ENCODE data around the gene CTNNA1.
"Not testable (repeated sequence)": the region's sequence is repeated elsewhere in the genome, so short reads cannot be mapped to it uniquely, and the experiment has no call there.

DNA sequence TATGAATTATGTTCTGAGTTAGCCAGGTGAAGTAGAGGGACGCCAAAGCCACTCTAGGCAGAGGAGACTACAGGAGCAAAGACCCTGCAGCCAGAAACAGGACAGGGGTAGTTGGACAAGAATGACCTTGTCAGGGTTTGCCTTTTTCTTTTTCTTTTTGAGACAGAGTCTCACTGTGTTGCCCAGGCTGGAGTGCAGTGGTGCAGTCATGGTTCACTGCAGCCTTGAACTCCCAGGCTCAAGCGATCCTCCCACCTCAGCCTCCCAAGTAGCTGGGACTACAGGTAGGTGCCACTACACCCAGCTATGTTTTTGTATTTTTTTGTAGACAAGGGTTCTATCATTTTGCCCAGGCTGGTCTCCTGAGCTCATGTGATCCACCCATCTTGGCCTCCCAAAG is 1.9 kb upstream of the CTNNA1 start:
- not testable (repeated sequence) for TF ChIP-seq EWSR1 (IDR thresholded peaks at IDR 0.05; ENCODE audit: borderline replicate concordance, low read depth, partially characterized antibody); SETDB1 (IDR thresholded peaks at IDR 0.05; ENCODE audit: low read length); RFX5 (IDR thresholded peaks at IDR 0.05; ENCODE audit: low read depth, low read length); GATA2 (CRISPR knock-in tag; IDR thresholded peaks at IDR 0.05); MYNN (IDR thresholded peaks at IDR 0.05); MYNN (CRISPR knock-in tag; IDR thresholded peaks at IDR 0.05); EHMT2 (IDR thresholded peaks at IDR 0.05); ZSCAN29 (IDR thresholded peaks at IDR 0.05); IRF1 (CRISPR knock-in tag; IDR thresholded peaks at IDR 0.05; ENCODE audit: borderline replicate concordance)
- TF ChIP-seq, protein P1, sequence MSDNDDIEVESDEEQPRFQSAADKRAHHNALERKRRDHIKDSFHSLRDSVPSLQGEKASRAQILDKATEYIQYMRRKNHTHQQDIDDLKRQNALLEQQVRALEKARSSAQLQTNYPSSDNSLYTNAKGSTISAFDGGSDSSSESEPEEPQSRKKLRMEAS (CRISPR knock-in tag; IDR thresholded peaks at IDR 0.05): not testable (repeated sequence)
- TF ChIP-seq, protein P2, sequence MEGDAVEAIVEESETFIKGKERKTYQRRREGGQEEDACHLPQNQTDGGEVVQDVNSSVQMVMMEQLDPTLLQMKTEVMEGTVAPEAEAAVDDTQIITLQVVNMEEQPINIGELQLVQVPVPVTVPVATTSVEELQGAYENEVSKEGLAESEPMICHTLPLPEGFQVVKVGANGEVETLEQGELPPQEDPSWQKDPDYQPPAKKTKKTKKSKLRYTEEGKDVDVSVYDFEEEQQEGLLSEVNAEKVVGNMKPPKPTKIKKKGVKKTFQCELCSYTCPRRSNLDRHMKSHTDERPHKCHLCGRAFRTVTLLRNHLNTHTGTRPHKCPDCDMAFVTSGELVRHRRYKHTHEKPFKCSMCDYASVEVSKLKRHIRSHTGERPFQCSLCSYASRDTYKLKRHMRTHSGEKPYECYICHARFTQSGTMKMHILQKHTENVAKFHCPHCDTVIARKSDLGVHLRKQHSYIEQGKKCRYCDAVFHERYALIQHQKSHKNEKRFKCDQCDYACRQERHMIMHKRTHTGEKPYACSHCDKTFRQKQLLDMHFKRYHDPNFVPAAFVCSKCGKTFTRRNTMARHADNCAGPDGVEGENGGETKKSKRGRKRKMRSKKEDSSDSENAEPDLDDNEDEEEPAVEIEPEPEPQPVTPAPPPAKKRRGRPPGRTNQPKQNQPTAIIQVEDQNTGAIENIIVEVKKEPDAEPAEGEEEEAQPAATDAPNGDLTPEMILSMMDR (IDR thresholded peaks at IDR 0.05 in 2 of 3, conservative IDR thresholded peaks at IDR 0.05 in 1 of 3; ENCODE audit: insufficient read depth in 2 of 3, low read depth in 1 of 3, low read length in 3 of 3): not testable (repeated sequence)

Data from K562 (cell line).